IPS-18a (cell line): ENCODE results near the gene STK40.

Experiments
- H3K27ac ChIP-seq: one replicate; pipeline ENCODE4 v1.5.1; 2013; ENCODE audit warnings: low read length
- H3K27me3 ChIP-seq: one replicate; pipeline ENCODE4 v1.6.1; 2013; ENCODE audit warnings: mild to moderate bottlenecking, low read length; ENCODE audit not compliant: control insufficient read depth, insufficient read depth
- H3K36me3 ChIP-seq: one replicate; pipeline ENCODE4 v1.6.1; 2013; ENCODE audit warnings: low read depth, low read length; ENCODE audit not compliant: control insufficient read depth
- H3K4me1 ChIP-seq: one replicate; pipeline ENCODE4 v1.6.1; 2013; ENCODE audit warnings: low read depth, low read length; ENCODE audit not compliant: control insufficient read depth
- H3K4me3 ChIP-seq: one replicate; pipeline ENCODE4 v1.5.1; 2013; ENCODE audit warnings: low read length
- H3K9ac ChIP-seq: one replicate; pipeline ENCODE4 v1.6.1; 2013; ENCODE audit warnings: mild to moderate bottlenecking, low read length, moderate library complexity
- H3K9me3 ChIP-seq: one replicate; pipeline ENCODE4 v1.6.1; 2013; ENCODE audit warnings: low read depth, low read length; ENCODE audit not compliant: control insufficient read depth

Gene STK40

DNA sequence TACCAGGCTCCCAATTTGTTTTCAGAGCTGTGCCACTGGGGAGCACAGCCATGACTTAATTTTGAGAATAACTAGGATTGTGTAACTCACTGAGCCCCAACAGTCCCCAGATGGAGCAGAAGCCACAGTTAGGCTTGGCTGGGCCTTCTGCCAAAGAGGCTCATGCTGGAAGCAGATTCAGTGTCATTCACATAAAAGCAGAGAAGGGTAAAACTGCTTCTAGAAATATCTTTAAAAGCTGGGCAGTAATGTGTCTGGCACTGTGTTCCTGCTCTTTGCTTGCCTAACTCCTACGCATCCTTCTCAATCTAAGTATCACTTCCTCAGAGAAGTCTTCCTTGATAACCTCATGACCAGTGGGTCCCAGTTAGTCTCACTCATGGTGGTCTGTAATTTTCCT, 20.3 kb downstream of the STK40 start:
- H3K4me3 ChIP-seq: no peak overlapping the region
- H3K9me3 ChIP-seq: no peaks in the 10 kb centered on the region
- H3K27me3 ChIP-seq: no peaks in the 10 kb centered on the region
- H3K4me1 ChIP-seq: no peaks in the 10 kb centered on the region
- H3K9ac ChIP-seq: no peak overlapping the region
- no peak overlapping the region for H3K27ac ChIP-seq
- H3K36me3 ChIP-seq: no peaks in the 10 kb centered on the region

DNA sequence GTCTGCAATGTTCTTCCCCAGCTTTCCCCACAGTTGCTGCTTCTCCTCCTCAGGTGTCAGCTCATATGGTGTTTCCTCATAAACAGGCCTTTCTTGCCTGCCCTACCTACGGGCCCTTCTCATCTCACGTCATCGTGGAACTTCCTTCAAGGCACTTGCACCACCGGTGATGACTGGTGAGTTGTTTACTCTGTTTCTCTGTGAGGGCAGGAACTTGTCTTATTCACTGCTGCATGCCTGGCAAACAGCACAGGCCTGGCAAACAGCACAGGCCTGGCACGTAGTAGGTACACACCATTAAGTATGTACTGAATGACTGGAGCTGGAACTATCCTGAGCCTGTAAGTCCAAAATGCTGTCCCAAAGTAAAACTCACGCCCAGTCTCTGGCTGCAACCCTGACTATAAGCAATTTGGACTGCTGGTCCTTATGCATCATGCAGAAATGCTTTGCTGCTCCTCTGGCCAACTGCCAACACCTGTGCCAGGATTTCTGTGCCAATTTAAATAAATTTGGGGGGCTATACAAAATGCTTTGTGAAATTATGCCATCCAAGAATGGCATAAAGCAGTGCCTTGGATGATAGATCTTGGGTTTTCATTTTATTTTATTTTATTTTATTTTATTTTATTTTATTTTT, 25.7 kb downstream of the STK40 start:
- peaks cover 14% of the 10 kb centered on the region for H3K36me3 ChIP-seq
- H3K27ac ChIP-seq: no peak overlapping the region
- H3K4me1 ChIP-seq: no peaks in the 10 kb centered on the region
- H3K27me3 ChIP-seq: no peaks in the 10 kb centered on the region
- no peaks in the 10 kb centered on the region for H3K9me3 ChIP-seq
- H3K4me3 ChIP-seq: no peak overlapping the region
- H3K9ac ChIP-seq: no peak overlapping the region

DNA sequence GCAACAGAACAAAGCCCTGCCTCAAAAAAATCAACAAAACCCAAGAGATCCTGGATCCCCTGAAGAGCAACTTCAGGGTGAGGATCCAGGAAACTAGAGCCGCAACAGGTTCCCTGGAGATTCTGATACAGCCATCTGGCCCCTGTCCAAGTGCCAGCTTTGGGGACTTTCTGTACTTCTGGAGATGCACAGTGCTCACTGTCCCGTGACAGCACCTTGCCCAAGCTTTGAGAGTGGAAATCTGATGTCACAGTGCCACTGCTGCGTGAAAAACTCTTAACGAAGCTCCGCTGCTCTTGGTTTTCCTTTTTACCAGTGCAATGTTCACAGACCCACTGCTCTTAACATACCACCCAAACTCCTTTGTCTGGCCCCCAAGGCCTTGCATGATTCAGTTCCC, 26.3 kb downstream of the STK40 start:
- Histone ChIP-seq H3K4me1 (no peaks in the 10 kb centered on the region), H3K27me3 (no peaks in the 10 kb centered on the region), H3K27ac (no peak overlapping the region), H3K9ac (no peak overlapping the region), H3K4me3 (no peak overlapping the region), H3K36me3 (peaks cover 21% of the 10 kb centered on the region), H3K9me3 (no peaks in the 10 kb centered on the region)

DNA sequence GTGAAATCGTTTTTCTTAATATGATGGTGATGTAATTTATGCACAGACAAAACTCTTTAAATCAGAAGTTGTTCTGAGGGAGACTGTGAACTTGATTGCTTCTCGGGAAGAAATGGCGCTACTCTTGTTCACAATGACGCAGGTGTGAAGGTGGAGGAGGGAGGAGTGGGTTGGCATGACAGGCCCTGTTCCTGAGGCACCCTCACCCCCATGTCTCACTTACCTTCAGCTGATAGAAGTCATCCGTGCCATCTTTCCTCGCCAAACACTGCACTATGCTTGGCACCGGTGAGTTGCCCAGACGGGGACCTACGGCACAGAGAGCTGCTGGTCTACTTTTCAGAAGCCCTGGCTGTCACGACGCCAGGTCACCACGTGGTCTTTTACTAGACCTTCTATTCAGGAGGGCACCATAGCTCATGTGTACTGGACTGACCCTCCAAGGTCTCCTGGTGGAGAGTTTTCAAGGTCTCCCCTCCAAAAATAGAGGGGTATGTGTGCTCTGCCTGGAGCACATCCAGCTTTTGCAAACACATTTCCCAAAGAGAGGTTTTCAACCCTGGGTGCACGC, 27.1 kb downstream of the STK40 start:
- H3K9me3 ChIP-seq: no peaks in the 10 kb centered on the region
- no peak overlapping the region for H3K9ac ChIP-seq
- no peaks in the 10 kb centered on the region for H3K27me3 ChIP-seq
- H3K4me1 ChIP-seq: no peaks in the 10 kb centered on the region
- H3K27ac ChIP-seq: no peak overlapping the region
- peaks cover 25% of the 10 kb centered on the region for H3K36me3 ChIP-seq
- H3K4me3 ChIP-seq: no peak overlapping the region

DNA sequence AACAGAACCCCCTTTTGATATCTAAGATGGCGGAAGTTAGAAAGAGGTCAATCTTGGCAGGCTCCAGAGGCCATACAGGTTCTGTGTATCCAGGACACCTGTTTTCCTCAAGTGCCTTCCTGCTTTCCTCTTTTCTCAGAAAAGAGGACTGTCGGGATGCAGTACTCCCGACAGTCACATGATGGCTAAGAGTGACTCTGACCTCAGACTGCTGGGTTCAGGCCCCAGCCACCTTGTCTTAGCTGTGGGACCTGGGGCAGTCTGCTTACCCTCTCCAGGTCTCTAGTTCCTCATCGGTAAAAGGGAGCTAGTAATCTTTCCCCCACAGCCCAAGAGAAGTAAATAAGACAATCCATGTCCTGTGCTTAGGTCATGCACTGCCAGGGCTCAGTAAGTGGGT, 29.9 kb downstream of the STK40 start:
- Histone ChIP-seq H3K27me3 (no peaks in the 10 kb centered on the region), H3K4me3 (no peak overlapping the region), H3K27ac (no peak overlapping the region), H3K9ac (no peak overlapping the region), H3K36me3 (peaks cover 25% of the 10 kb centered on the region), H3K9me3 (no peaks in the 10 kb centered on the region), H3K4me1 (no peaks in the 10 kb centered on the region)

DNA sequence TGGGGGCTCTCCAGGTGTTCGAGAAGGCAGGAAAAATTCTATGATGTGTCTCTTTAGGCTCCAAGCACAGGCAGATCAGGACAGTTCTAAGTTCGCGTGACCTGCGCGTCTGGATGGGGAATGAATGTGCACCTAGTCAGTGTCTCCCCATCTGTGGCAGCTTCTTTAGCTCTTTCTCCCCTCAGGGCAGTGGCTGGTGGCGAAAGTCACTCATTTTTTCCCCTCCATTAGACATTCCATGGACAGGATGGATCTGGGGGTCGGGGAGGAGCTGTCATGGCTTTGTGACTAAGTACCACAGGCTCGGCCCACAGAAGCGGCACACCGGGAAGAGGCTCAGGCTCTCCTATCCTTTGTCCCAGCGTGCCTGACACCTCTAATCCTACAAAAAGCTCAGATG, 31.2 kb downstream of the STK40 start:
- Histone ChIP-seq H3K27ac (no peak overlapping the region), H3K4me1 (no peaks in the 10 kb centered on the region), H3K4me3 (no peak overlapping the region)

DNA sequence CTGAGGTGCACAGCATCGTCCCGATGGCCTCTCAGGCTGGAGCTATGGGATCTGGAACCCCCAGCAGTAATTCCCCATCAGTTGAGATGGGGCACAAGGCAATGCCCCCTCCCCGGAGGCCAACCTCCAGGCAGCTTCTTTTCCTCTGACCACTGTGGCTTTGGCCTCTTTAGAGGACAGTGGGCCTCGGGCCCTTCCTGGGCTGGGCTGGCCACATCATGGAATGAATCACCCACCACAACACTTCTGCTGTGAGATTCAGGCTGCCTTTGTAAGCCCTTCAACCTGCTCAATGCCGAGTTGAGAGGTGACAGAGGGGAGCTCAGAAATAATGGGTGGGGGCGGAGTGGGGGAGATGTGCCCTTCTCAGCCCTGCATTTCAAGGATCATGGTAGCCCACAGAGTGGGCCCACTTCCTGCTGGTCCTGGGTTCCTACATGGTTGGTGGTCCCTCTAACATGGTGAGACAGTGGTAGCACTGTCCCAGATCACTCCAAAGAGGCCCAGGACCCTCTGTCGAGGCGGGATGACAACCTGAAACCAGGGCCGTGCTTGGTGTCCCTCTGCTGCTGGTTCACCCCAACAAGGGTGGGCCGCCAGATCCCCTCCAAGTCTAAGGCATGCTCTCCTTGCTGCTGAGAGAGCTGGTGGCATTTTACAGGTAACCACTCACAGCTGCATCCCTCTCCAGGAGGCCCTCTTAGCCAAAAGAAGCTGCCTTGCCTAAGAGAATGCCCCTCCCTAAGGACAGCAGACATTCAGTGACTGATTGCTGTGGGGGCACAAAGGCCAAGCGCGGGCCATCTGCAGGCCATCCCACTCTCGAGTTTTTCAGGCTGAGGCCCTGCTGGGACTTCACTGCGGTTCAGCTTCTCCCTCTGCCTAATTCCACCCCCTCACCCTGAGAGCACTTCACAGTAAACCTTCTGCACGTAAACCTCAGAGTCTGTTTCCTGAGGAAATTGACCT, 32.5 kb downstream of the STK40 start:
- Histone ChIP-seq H3K36me3 (peaks cover 28% of the 10 kb centered on the region), H3K9ac (no peak overlapping the region), H3K4me1 (no peaks in the 10 kb centered on the region), H3K27me3 (no peaks in the 10 kb centered on the region), H3K9me3 (no peaks in the 10 kb centered on the region), H3K4me3 (no peak overlapping the region), H3K27ac (no peak overlapping the region)

More for the DNA sequence above, 31.2 kb downstream of the STK40 start:
- peaks cover 25% of the 10 kb centered on the region for H3K36me3 ChIP-seq
- no peaks in the 10 kb centered on the region for H3K27me3 ChIP-seq
- H3K9ac ChIP-seq: no peak overlapping the region
- no peaks in the 10 kb centered on the region for H3K9me3 ChIP-seq

DNA sequence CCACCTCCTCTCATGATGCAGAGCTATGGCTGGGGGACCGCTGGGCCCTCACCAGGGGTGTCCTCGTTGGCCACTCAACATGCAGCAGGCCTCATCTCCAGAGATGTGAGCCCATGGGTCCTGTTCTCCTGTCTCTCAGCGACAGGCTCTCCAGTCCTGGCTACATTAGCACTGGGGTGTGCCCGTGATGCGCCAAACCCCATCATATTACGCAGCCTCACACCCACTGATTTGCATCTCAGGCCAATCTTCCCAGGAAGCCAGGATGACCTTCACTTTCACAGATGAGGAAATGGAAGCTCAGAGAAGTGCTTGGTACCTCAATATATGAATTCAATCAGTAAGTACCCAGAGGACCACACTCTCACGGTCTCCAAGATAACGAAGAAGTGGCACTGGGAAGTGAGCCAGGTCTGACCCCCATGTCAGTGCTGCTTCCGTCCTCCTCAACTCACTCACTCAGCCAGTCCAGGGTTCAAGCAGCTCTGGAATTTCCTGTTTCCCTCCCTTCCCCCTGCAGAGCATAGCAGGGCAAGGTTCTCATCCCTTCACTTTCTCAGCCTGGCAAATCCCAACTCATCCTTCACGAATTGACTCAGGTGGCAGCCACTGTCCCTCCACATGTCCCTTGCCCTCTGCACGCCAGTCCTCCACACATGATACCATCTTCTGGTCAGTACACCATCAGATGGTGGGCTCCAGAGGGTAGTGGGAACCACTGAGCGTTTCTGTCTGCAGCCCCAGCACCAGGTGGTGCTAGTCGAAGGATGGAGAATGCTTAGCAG, 33.4 kb downstream of the STK40 start:
- H3K27me3 ChIP-seq: no peaks in the 10 kb centered on the region
- H3K4me1 ChIP-seq: no peaks in the 10 kb centered on the region
- H3K9me3 ChIP-seq: no peaks in the 10 kb centered on the region
- no peak overlapping the region for H3K4me3 ChIP-seq
- no peak overlapping the region for H3K9ac ChIP-seq
- H3K36me3 ChIP-seq: peaks cover 28% of the 10 kb centered on the region
- H3K27ac ChIP-seq: no peak overlapping the region

DNA sequence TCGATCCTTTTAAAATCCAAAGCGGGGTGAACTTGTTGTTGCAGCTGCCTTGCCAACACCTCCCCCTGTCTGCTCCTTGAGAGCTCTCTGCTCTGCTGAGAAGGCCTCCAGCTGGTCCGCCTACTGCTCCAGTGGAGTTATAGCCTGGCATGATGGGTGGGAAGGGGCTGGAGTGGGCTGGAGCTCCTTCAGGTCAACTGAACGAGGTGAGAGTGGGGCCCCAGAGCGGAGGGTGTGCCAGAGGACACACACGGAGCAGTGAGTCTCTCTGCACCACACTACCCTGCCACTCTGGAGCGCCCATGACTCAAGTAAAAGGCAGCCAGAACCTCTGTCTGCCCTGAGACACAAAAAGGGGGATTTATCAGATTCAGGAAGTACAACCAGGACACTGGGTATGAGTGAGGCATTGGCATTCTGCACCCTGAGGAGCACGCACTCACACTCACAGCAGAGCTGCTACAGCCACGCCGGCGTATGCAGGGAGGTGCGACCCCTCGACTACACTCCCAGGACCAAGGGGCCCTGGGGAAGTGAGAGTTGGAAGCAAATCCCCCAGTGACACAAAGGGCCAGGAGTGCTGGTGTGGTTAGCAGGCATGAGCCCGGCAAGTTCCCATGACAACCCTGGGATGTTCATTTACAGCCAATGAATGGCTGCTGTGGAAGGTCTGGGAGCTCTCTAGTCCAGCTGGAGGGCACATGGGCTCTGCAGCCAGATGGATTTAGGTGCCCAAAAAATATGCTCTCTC, 34.3 kb downstream of the STK40 start:
- Histone ChIP-seq H3K4me3 (no peak overlapping the region), H3K4me1 (no peaks in the 10 kb centered on the region), H3K36me3 (peaks cover 31% of the 10 kb centered on the region), H3K27ac (no peak overlapping the region), H3K9ac (no peak overlapping the region), H3K27me3 (no peaks in the 10 kb centered on the region), H3K9me3 (no peaks in the 10 kb centered on the region)

DNA sequence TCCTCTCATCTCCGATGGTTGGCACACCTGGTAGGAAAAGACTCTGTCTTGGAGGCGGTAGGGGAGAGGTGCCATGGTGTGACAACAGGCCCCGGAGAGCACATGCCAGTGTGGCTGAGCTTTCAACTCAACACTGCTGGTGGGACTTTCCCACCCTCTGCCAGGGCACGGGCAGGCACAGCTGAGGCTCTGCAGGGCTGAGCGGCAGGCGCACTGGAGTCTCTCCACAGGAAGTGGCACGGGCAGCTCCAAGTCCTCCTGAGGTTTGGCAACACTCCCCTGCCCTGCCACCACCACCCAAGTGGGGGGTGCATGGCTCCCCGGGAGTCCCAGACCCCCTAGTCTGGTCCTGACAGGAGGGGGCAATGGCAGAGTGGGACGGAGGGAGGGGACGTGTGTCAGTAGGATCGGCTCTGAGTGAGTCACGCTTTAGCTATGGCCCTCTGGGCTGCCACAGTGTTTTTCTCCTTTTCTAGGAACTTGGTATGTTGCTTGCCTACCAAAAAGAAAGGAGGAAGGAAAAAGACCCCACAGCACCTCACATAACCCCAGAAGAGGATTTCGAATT, 35.0 kb downstream of the STK40 start:
- Histone ChIP-seq H3K4me3 (no peak overlapping the region), H3K27ac (no peak overlapping the region), H3K9me3 (no peaks in the 10 kb centered on the region), H3K36me3 (peaks cover 31% of the 10 kb centered on the region), H3K9ac (no peak overlapping the region), H3K4me1 (no peaks in the 10 kb centered on the region), H3K27me3 (no peaks in the 10 kb centered on the region)
